ENCODE measurements around the gene ABCC10. TPM values are rescaled to one million over a fixed set of nuclear protein-coding genes. Genes with fewer than 3 reads are reported as not detected.

The ABCC10 gene
- total RNA-seq, result 21.7 and 22.8 TPM in 2 replicates

GRCh38 chr6:43427406-43428111 lies at the start of gene ABCC10:
Gene ABCC10, plus strand, starts transcription at chr6:43427541. Its CDS starts 438 bp downstream, at chr6:43427979.

GRCh38 chr6:43455531-43456428 lies 28.4 kb downstream of the ABCC10 start, which contains the start of gene DLK2:
Gene DLK2, minus strand, starts transcription at chr6:43455548. Its CDS starts 723 bp downstream, at chr6:43454825.

GRCh38 chr6:43477235-43478007 lies 50.1 kb downstream of the ABCC10 start, which contains the start of gene TJAP1:
Gene TJAP1, plus strand, starts transcription at chr6:43477570. Its CDS starts 21,432 bp downstream, at chr6:43499002.

Small RNA genes lying within 50 kb of the gene (small RNA-seq; reads per million reads assigned to genes)
- not detected for gene MIR6780B
- not detected for gene RNU6-1113P

Other genes starting within 250 kb of the ABCC10 start
- gene CUL9, start 245.3 kb upstream of the ABCC10 start, total RNA-seq, result 23.3 and 26.6 TPM in 2 replicates
- gene DNPH1, start 198.1 kb upstream of the ABCC10 start, total RNA-seq, result 30.5 and 51.6 TPM in 2 replicates
- gene TTBK1, start 184.1 kb upstream of the ABCC10 start, total RNA-seq, result under 0.01 and 0.14 TPM in 2 replicates
- gene SLC22A7, start 129.3 kb upstream of the ABCC10 start, total RNA-seq, result not detected in 2 replicates
- gene CRIP3, start 118.7 kb upstream of the ABCC10 start, total RNA-seq, result not detected in 2 replicates
- 12.1 and 13.8 TPM in 2 replicates for gene ZNF318, start 57.9 kb upstream of the ABCC10 start, total RNA-seq
- gene DLK2, start 28.0 kb downstream of the ABCC10 start, total RNA-seq, result 0.22 and 0.27 TPM in 2 replicates
- gene TJAP1, start 50.0 kb downstream of the ABCC10 start, total RNA-seq, result 12.6 and 15.6 TPM in 2 replicates
- gene LRRC73, start 82.8 kb downstream of the ABCC10 start, total RNA-seq, result 0.27 TPM in 1 of 2 replicates, not detected in the other
- 76.7 and 83.6 TPM in 2 replicates for gene YIPF3, start 89.4 kb downstream of the ABCC10 start, total RNA-seq
- gene POLR1C, start 89.5 kb downstream of the ABCC10 start, total RNA-seq, result 40.2 and 41.1 TPM in 2 replicates
- 55.5 and 56.4 TPM in 2 replicates for gene XPO5, start 148.5 kb downstream of the ABCC10 start, total RNA-seq
- 41.5 and 42.6 TPM in 2 replicates for gene POLH, start 148.6 kb downstream of the ABCC10 start, total RNA-seq
- gene GTPBP2, start 201.7 kb downstream of the ABCC10 start, total RNA-seq, result 45.5 and 49.5 TPM in 2 replicates
- gene MAD2L1BP, start 208.3 kb downstream of the ABCC10 start, total RNA-seq, result 30.9 and 37.6 TPM in 2 replicates
- gene RSPH9, start 217.5 kb downstream of the ABCC10 start, total RNA-seq, result 0.14 and 0.27 TPM in 2 replicates

Data from thoracic aorta endothelial cell (primary cell).